ENCODE results near the gene VIPAS39. TPM values are rescaled to one million over a fixed set of nuclear protein-coding genes. Genes with fewer than 3 reads are reported as not detected.

Gene VIPAS39
- total and polyA plus RNA-seq, 2 experiments from 2014 or later = 16.1 to 24.5 TPM

DNA sequence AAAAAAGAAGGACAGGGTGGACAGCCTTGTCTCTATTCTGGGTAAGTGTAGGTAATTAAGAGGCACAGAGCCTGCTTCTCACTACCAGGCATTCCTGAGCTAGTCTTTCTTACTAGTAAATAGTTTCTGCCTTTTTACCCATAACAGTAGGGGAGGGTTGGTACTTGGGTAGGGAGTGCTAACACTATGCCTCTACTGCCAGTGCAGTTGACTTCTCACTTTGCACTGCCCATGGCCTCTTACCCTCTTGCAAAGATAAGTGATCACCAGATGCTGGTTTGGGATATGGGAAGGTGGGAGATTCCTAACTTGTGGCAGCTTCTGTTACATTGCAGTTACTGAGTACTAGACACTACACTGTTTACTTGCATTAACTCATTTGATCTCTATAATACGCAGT, 12.1 kb upstream of the VIPAS39 start:
- DNase-seq (ENCODE audit: low read depth in 1 of 2, low spot score in 1 of 2) = no peak
- Histone ChIP-seq H3K27me3 (no peaks in the 10 kb centered on the region), H3K4me3 (no peak overlapping the region), H3K36me3 (peaks cover 33% of the 10 kb centered on the region), H3K27ac (peak overlapping the region; percentile 2), H3K4me1 (ENCODE audit: low read depth) (no peaks in the 10 kb centered on the region), H3K9me3 (ENCODE audit: low read depth) (no peaks in the 10 kb centered on the region)
- TF ChIP-seq CTCF (IDR thresholded peaks at IDR 0.05; ENCODE audit: low read depth, low read length) = no peak

GRCh38 chr14:77469067-77469505, 11.7 kb upstream of the VIPAS39 start:
- Histone ChIP-seq H3K4me3 (no peak overlapping the region), H3K4me1 (ENCODE audit: low read depth) (no peaks in the 10 kb centered on the region), H3K27ac (peak overlapping the region; percentile 2), H3K9me3 (ENCODE audit: low read depth) (no peaks in the 10 kb centered on the region), H3K36me3 (peaks cover 37% of the 10 kb centered on the region), H3K27me3 (no peaks in the 10 kb centered on the region)
- no peak for DNase-seq (ENCODE audit: low read depth in 1 of 2, low spot score in 1 of 2)
- TF ChIP-seq CTCF (IDR thresholded peaks at IDR 0.05; ENCODE audit: low read depth, low read length) = no peak

DNA sequence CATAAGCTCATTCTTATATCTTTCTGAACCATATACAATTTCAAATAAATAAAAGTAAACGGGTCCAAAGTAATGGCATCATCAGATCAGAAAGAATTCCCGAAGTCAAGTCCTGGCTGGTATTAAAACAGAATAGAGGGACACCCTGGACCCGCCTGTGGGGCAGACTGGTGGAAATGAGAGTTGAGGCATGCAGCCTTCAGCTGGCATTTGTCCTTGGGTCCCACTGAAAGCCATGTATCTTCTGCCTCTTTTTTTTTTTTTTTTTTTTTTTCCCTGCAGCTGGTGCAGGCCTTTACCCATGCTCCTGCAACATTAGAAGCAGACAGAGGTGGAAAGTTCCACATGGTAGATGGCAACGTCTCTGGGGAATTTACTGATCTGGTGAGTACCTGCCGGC, 10.4 kb upstream of the VIPAS39 start:
- Histone ChIP-seq H3K4me1 (ENCODE audit: low read depth) (no peaks in the 10 kb centered on the region), H3K4me3 (no peak overlapping the region), H3K27ac (no peak overlapping the region), H3K36me3 (peaks cover 45% of the 10 kb centered on the region), H3K9me3 (ENCODE audit: low read depth) (no peaks in the 10 kb centered on the region), H3K27me3 (no peaks in the 10 kb centered on the region)
- no peak for TF ChIP-seq CTCF (IDR thresholded peaks at IDR 0.05; ENCODE audit: low read depth, low read length)
- no peak for DNase-seq (ENCODE audit: low read depth in 1 of 2, low spot score in 1 of 2)

DNA sequence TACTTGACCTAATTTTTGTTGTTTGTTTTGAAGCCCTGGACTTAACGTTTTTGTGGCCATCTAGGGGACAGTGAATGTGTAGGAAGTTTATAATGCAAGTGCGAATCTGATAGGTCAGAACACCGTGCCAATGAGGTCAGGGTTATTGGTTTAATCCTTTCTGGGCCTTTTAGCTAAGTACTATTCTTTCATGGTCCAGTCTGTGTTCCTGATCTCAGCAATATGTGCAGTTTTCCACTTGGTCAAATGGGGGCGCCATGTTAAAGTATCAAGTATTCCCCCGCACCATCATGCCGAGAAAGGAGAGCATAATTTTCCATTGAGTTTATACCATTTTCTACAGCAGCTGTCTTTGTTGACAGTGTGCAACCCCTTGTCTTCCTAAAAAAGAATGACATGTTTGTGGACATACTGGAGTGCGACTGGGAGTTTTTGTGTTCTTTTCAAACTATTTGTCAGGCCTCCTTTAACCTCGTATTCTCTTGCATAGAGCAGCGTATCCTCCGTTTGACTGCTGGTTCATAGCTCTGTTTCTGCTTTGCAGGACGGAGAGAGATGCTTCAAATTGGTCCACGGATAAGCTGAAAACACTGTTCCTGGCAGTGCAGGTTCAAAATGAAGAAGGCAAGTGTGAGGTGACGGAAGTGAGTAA, 1.8 kb upstream of the VIPAS39 start:
- H3K9me3 ChIP-seq (ENCODE audit: low read depth) = no peaks in the 10 kb centered on the region
- H3K27ac ChIP-seq = no peak overlapping the region
- H3K4me3 ChIP-seq = peak overlapping the region; percentile 71
- DNase-seq (ENCODE audit: low read depth in 1 of 2, low spot score in 1 of 2) = peak; percentile 73 to 82
- H3K27me3 ChIP-seq = no peaks in the 10 kb centered on the region
- peaks cover 28% of the 10 kb centered on the region for H3K36me3 ChIP-seq
- peaks cover 6% of the 10 kb centered on the region for H3K4me1 ChIP-seq (ENCODE audit: low read depth)
- peak; percentile 79 for TF ChIP-seq CTCF (IDR thresholded peaks at IDR 0.05; ENCODE audit: low read depth, low read length)

GRCh38 chr14:77458249-77458950, 999 bp upstream of the VIPAS39 start:
- peaks cover 22% of the 10 kb centered on the region for H3K36me3 ChIP-seq
- H3K27me3 ChIP-seq = no peaks in the 10 kb centered on the region
- TF ChIP-seq CTCF (IDR thresholded peaks at IDR 0.05; ENCODE audit: low read depth, low read length) = no peak
- peaks cover 6% of the 10 kb centered on the region for H3K4me1 ChIP-seq (ENCODE audit: low read depth)
- H3K4me3 ChIP-seq = peak overlapping the region; percentile 71
- H3K27ac ChIP-seq = peak overlapping the region; percentile 96
- peak; percentile 33 to 52 for DNase-seq (ENCODE audit: low read depth in 1 of 2, low spot score in 1 of 2)
- H3K9me3 ChIP-seq (ENCODE audit: low read depth) = no peaks in the 10 kb centered on the region
